Cardiac muscle cell (in vitro differentiated cells and primary cell): ENCODE measurements around the gene TTBK1. TPM values are rescaled to one million over a fixed set of nuclear protein-coding genes. Genes with fewer than 3 reads are reported as not detected.

Experiments
- DNase-seq, 2 donors: peaks; one replicate each; pipeline versions ENCODE4 v3.0.0 to v3.0.0-alpha.2; 2010 to 2017; ENCODE audit warnings: low read depth in 1 of 2, low spot score in 1 of 2
- H3K27ac ChIP-seq: fragments of 200-600 bp; sonication (generic); 2 replicates; pipeline ENCODE4 v1.5.1; 2016
- H3K27me3 ChIP-seq: fragments of 200-600 bp; sonication (generic); 2 replicates; pipeline ENCODE4 v1.6.0; 2016; ENCODE audit warnings: control low read depth
- H3K36me3 ChIP-seq: fragments of 200-600 bp; sonication (generic); 2 replicates; pipeline ENCODE4 v1.5.1; 2016; ENCODE audit warnings: control low read depth
- H3K4me1 ChIP-seq: fragments of 200-600 bp; sonication (generic); 2 replicates; pipeline ENCODE4 v1.8.1; 2017; ENCODE audit warnings: low read depth, mild to moderate bottlenecking, mixed run types
- H3K4me3 ChIP-seq: fragments of 200-600 bp; sonication (generic); 2 replicates; pipeline ENCODE4 v1.5.1; 2016; ENCODE audit warnings: mild to moderate bottlenecking
- H3K9me3 ChIP-seq: fragments of 200-600 bp; sonication (generic); 2 replicates; pipeline ENCODE4 v1.5.1; 2017; ENCODE audit warnings: low read depth, mild to moderate bottlenecking, control low read depth
- CTCF ChIP-seq: IDR thresholded peaks from 2 replicates; pipeline ENCODE4 v1.5.1; 2012; ENCODE audit warnings: low read depth, mild to moderate bottlenecking, low read length
- polyA plus RNA-seq: library from polyadenylated mRNA; unstranded; fragments of >200 nt; fragmentation: Nextera tagmentation; extraction: Ambion mirVana; gene quantifications from 2 replicates; pipeline ENCODE4 v1.2.1, GENCODE V29; 2016
- total RNA-seq: library from RNA; depleted of rRNA; stranded (reverse); fragments of >200 nt; gene quantifications from 2 replicates; pipeline ENCODE4 v1.2.3, GENCODE V29; 2016

TTBK1 gene
- total and polyA plus RNA-seq, 2 experiments from 2014 or later, result 0.15 to 1.0 TPM

- H3K36me3 ChIP-seq, result peaks cover 5% of the 10 kb centered on the region
Measured at GRCh38 chr6:43202451-43202850, 40.8 kb upstream of the TTBK1 start.

GRCh38 chr6:43203029-43203717 lies 40.1 kb upstream of the TTBK1 start:
- no peak for TF ChIP-seq CTCF
- Histone ChIP-seq H3K9me3 (no peaks in the 10 kb centered on the region), H3K27me3 (no peaks in the 10 kb centered on the region), H3K4me3 (no peak overlapping the region), H3K4me1 (no peaks in the 10 kb centered on the region), H3K27ac (no peak overlapping the region), H3K36me3 (peaks cover 5% of the 10 kb centered on the region)
- no peak for DNase-seq

More at GRCh38 chr6:43202451-43202850, 40.8 kb upstream of the TTBK1 start:
- DNase-seq, result no peak
- no peaks in the 10 kb centered on the region for H3K9me3 ChIP-seq
- TF ChIP-seq CTCF, result no peak
- no peaks in the 10 kb centered on the region for H3K4me1 ChIP-seq
- H3K4me3 ChIP-seq, result no peak overlapping the region
- no peak overlapping the region for H3K27ac ChIP-seq
- no peaks in the 10 kb centered on the region for H3K27me3 ChIP-seq

- DNase-seq, result no peak
- Histone ChIP-seq H3K36me3 (peaks cover 5% of the 10 kb centered on the region), H3K9me3 (no peaks in the 10 kb centered on the region), H3K27ac (no peak overlapping the region), H3K27me3 (no peaks in the 10 kb centered on the region), H3K4me1 (no peaks in the 10 kb centered on the region), H3K4me3 (no peak overlapping the region)
- no peak for TF ChIP-seq CTCF
Measured at GRCh38 chr6:43203718-43204095, 39.6 kb upstream of the TTBK1 start.

- no peak for DNase-seq
- H3K36me3 ChIP-seq, result peaks cover 5% of the 10 kb centered on the region
- H3K9me3 ChIP-seq, result no peaks in the 10 kb centered on the region
- no peak overlapping the region for H3K27ac ChIP-seq
- TF ChIP-seq CTCF, result no peak
- H3K27me3 ChIP-seq, result no peaks in the 10 kb centered on the region
- no peak overlapping the region for H3K4me3 ChIP-seq
- H3K4me1 ChIP-seq, result no peaks in the 10 kb centered on the region
Measured at GRCh38 chr6:43204271-43205105, 38.8 kb upstream of the TTBK1 start.

- Histone ChIP-seq H3K4me1 (no peaks in the 10 kb centered on the region), H3K36me3 (peaks cover 3% of the 10 kb centered on the region), H3K27me3 (no peaks in the 10 kb centered on the region), H3K9me3 (no peaks in the 10 kb centered on the region), H3K4me3 (no peak overlapping the region), H3K27ac (no peak overlapping the region)
- no peak for DNase-seq
- TF ChIP-seq CTCF, result no peak
Measured at GRCh38 chr6:43205849-43206248, 37.4 kb upstream of the TTBK1 start.
